CD4-positive, alpha-beta T cell treated with Interleukin-1 beta for 1 hour (primary cell): Measurements from ENCODE around the gene OBP2B.
A peak's percentile ranks its signal among the peaks of the same experiment; 100 is the strongest.
"Not testable (repeated sequence)": the region's sequence is repeated elsewhere in the genome, so short reads cannot be mapped to it uniquely, and the experiment has no call there.

Source experiments
- DNase-seq, 2 donors: peaks; one replicate each; pipeline ENCODE4 v3.0.0-alpha.2; 2020 to 2022

OBP2B gene

GRCh38 chr9:133200631-133201030 is 8.4 kb downstream of the OBP2B start:
- no peak for DNase-seq

- peak; percentile 47 to 58 for DNase-seq
Measured at GRCh38 chr9:133199648-133200321, 9.3 kb downstream of the OBP2B start.

- DNase-seq: no peak
Measured at GRCh38 chr9:133195029-133195428, 14.0 kb downstream of the OBP2B start.

GRCh38 chr9:133194597-133194996 is 14.5 kb downstream of the OBP2B start:
- no peak for DNase-seq

- no peak for DNase-seq
Measured at GRCh38 chr9:133191989-133192388, 17.1 kb downstream of the OBP2B start.

GRCh38 chr9:133189826-133190225 is 19.2 kb downstream of the OBP2B start:
- no peak for DNase-seq

GRCh38 chr9:133188843-133189180 is 20.2 kb downstream of the OBP2B start:
- DNase-seq: no peak

GRCh38 chr9:133188006-133188842 is 20.8 kb downstream of the OBP2B start:
- DNase-seq: no peak

- DNase-seq: no peak
Measured at GRCh38 chr9:133187561-133188005, 21.5 kb downstream of the OBP2B start.

- DNase-seq: no peak
Measured at GRCh38 chr9:133186736-133187135, 22.3 kb downstream of the OBP2B start.

GRCh38 chr9:133184971-133185370 is 24.1 kb downstream of the OBP2B start:
- peak; percentile 38 to 49 for DNase-seq

GRCh38 chr9:133182151-133182550 is 26.9 kb downstream of the OBP2B start:
- DNase-seq: no peak

GRCh38 chr9:133181561-133181960 is 27.5 kb downstream of the OBP2B start:
- DNase-seq: no peak

- no peak for DNase-seq
Measured at GRCh38 chr9:133180953-133181352, 28.1 kb downstream of the OBP2B start.

- DNase-seq: no peak
Measured at GRCh38 chr9:133173056-133173455, 36.0 kb downstream of the OBP2B start.

GRCh38 chr9:133171161-133171961 is 37.7 kb downstream of the OBP2B start:
- no peak for DNase-seq

GRCh38 chr9:133170716-133171115 is 38.3 kb downstream of the OBP2B start:
- DNase-seq: no peak

GRCh38 chr9:133169687-133170086 is 39.4 kb downstream of the OBP2B start:
- not testable (repeated sequence) for DNase-seq

- no peak for DNase-seq
Measured at GRCh38 chr9:133169102-133169501, 39.9 kb downstream of the OBP2B start.

- DNase-seq: no peak
Measured at GRCh38 chr9:133168432-133168831, 40.6 kb downstream of the OBP2B start.

GRCh38 chr9:133167769-133168168 is 41.3 kb downstream of the OBP2B start:
- DNase-seq: no peak

- no peak for DNase-seq
Measured at GRCh38 chr9:133167096-133167730, 41.8 kb downstream of the OBP2B start.

GRCh38 chr9:133166392-133166791 is 42.7 kb downstream of the OBP2B start:
- DNase-seq: no peak
